ENCODE results near the gene TMTC2.

The TMTC2 gene

DNA sequence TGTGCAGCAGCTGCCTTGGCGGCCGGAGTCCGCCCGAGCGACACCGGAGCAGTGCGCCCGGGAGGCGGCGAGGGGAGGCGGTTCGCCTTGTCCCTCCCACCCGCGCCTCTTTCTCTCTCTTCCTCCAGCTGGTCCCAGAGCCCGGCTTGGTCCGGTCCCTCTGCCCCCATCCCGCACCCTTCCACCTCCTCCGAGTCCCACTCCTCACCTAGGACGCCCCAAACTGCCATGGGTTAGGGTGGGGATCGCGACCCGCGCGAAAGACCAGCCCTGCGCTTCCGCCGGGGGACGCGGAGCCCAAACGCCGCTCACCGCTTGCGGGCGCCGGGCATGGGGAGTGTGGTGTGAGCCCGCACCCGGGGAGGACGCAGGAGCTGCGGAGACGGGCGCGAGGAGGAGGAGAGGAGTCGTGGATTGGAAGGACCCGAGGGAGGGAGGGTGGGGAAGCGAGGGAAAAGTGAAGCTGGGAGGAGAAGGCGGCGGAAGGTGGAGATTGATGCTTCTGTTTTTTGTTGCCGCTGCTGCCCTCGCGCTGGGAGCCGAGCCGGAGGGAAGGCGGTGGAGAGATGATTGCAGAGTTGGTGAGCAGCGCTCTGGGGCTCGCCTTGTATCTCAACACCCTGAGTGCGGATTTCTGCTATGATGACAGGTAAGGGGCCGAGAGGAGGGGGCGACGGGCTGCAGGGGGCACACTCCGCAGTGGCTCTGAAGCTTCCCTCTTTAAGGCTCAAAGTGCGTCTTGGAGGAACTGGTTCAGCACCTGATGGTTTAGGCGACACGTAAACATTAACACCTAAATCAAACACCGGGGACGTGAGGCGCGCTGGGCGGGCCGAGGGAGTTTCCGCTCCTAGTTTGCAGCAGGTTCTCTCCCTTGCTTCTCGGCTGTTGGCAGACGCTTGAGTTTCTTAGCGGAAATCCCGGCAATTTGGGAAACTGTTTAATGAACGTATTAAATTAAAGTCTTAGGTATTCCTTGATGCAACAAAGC, 610 bp downstream of the TMTC2 start (continued):
- TF ChIP-seq ZNF280C (tag by site-specific recombination; IDR thresholded peaks at IDR 0.05) (no peak), ZNF571 (tag by site-specific recombination; IDR thresholded peaks at IDR 0.05) (no peak), ZBTB17 (tag by site-specific recombination; IDR thresholded peaks at IDR 0.05) (peak; percentile 97), ZBTB20 (tag by site-specific recombination; IDR thresholded peaks at IDR 0.05) (peak; percentile 41; the same call in 1 of the 2 replicates), ZBTB6 (tag by site-specific recombination; IDR thresholded peaks at IDR 0.05) (no peak), GLIS1 (tag by site-specific recombination; IDR thresholded peaks at IDR 0.05) (0 out of 2 replicates have a peak, but pooled peaks have one; percentile 6), ZFHX2 (tag by site-specific recombination; conservative IDR thresholded peaks at IDR 0.05) (0 out of 2 replicates have a peak, but pooled peaks have one; percentile 37), ZNF768 (tag by site-specific recombination; IDR thresholded peaks at IDR 0.05) (no peak), EGR2 (tag by site-specific recombination; IDR thresholded peaks at IDR 0.05; ENCODE audit: low read depth) (peak; percentile 31; the same call in 1 of the 2 replicates), SP2 (tag by site-specific recombination; IDR thresholded peaks at IDR 0.05) (peak; percentile 76), OSR2 (tag by site-specific recombination; IDR thresholded peaks at IDR 0.05) (peak; percentile 45; the same call in 1 of the 2 replicates)
- TF ChIP-seq, protein P1, sequence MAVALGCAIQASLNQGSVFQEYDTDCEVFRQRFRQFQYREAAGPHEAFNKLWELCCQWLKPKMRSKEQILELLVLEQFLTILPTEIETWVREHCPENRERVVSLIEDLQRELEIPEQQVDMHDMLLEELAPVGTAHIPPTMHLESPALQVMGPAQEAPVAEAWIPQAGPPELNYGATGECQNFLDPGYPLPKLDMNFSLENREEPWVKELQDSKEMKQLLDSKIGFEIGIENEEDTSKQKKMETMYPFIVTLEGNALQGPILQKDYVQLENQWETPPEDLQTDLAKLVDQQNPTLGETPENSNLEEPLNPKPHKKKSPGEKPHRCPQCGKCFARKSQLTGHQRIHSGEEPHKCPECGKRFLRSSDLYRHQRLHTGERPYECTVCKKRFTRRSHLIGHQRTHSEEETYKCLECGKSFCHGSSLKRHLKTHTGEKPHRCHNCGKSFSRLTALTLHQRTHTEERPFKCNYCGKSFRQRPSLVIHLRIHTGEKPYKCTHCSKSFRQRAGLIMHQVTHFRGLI (tag by site-specific recombination; IDR thresholded peaks at IDR 0.05) = peak; percentile 71; the same call in 1 of the 2 replicates
- TF ChIP-seq, protein P2, sequence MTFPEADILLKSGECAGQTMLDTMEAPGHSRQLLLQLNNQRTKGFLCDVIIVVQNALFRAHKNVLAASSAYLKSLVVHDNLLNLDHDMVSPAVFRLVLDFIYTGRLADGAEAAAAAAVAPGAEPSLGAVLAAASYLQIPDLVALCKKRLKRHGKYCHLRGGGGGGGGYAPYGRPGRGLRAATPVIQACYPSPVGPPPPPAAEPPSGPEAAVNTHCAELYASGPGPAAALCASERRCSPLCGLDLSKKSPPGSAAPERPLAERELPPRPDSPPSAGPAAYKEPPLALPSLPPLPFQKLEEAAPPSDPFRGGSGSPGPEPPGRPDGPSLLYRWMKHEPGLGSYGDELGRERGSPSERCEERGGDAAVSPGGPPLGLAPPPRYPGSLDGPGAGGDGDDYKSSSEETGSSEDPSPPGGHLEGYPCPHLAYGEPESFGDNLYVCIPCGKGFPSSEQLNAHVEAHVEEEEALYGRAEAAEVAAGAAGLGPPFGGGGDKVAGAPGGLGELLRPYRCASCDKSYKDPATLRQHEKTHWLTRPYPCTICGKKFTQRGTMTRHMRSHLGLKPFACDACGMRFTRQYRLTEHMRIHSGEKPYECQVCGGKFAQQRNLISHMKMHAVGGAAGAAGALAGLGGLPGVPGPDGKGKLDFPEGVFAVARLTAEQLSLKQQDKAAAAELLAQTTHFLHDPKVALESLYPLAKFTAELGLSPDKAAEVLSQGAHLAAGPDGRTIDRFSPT (tag by site-specific recombination; IDR thresholded peaks at IDR 0.05) = peak; percentile 39; the same call in 1 of the 2 replicates
- TF ChIP-seq, protein P3, sequence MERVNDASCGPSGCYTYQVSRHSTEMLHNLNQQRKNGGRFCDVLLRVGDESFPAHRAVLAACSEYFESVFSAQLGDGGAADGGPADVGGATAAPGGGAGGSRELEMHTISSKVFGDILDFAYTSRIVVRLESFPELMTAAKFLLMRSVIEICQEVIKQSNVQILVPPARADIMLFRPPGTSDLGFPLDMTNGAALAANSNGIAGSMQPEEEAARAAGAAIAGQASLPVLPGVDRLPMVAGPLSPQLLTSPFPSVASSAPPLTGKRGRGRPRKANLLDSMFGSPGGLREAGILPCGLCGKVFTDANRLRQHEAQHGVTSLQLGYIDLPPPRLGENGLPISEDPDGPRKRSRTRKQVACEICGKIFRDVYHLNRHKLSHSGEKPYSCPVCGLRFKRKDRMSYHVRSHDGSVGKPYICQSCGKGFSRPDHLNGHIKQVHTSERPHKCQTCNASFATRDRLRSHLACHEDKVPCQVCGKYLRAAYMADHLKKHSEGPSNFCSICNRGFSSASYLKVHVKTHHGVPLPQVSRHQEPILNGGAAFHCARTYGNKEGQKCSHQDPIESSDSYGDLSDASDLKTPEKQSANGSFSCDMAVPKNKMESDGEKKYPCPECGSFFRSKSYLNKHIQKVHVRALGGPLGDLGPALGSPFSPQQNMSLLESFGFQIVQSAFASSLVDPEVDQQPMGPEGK (tag by site-specific recombination; IDR thresholded peaks at IDR 0.05) = peak; percentile 60; the same call in 1 of the 2 replicates

GRCh38 chr12:82688035-82688501, 1.4 kb downstream of the TMTC2 start:
- Histone ChIP-seq H3K9me3 (ENCODE audit: control insufficient read depth, insufficient read depth, low read depth, low read length) (no peaks in the 10 kb centered on the region), H3K27ac (ENCODE audit: extremely low read depth, low read depth, low read length) (peak overlapping the region; percentile 89; the same call in 1 of the 2 replicates), H3K36me3 (ENCODE audit: control insufficient read depth in 2 of 2, insufficient read depth in 1 of 2, low read length in 2 of 2) (peaks cover 0 to 7% of the 10 kb centered on the region in 2 experiments; a peak in 1 of 3 replicates), H3K4me1 (ENCODE audit: control insufficient read depth, insufficient read depth, low read length) (peaks cover 16% of the 10 kb centered on the region), H3K4me3 (ENCODE audit: low read depth, low read length) (peak overlapping the region; percentile 96)
- CTCF ChIA-PET = interaction anchor here (0.6 to 3.0 kb wide), 2 partner anchors 71 to 305 kb away, joined by 3 to 11 read pairs; no protein-coding TSS in a partner anchor
- peak; percentile 68 for TF ChIP-seq PRDM10 (tag by site-specific recombination; IDR thresholded peaks at IDR 0.05)
- no peak for TF ChIP-seq ZNF10 (tag by site-specific recombination; IDR thresholded peaks at IDR 0.05)
- peak; percentile 87; the same call in 1 of the 2 replicates for TF ChIP-seq PRDM1 (tag by site-specific recombination; IDR thresholded peaks at IDR 0.05)
- 0 out of 2 replicates have a peak, but pooled peaks have one; percentile 19 for TF ChIP-seq CTCF (tag by site-specific recombination; IDR thresholded peaks at IDR 0.05)
- POLR2A ChIA-PET = no interaction called here
